ENCODE measurements around the gene GNAS.
"Not testable (repeated sequence)": the region's sequence is repeated elsewhere in the genome, so short reads cannot be mapped to it uniquely, and the experiment has no call there.

The GNAS gene

DNA sequence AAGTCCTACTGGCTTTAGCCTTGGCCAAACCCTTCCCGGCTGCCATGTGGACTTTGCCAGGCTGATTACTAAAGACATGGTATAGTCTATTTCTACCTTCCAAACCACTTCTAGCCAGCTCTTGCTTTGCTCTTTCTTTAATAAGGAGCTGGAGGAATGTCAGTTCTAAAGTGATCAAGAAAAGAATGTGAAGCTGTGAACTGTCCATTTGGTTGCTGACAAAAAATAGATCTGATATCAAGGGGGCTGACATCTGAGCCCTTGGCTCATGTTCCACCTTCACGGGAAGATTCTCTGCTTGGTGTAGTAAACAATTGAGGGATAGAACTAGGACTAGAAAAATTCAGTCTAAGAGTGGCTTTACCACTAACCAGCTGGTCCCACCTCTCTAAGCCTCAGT is 24.4 kb upstream of the GNAS start:
- no peak for DNase-seq (ENCODE audit: low read depth, low spot score)

DNA sequence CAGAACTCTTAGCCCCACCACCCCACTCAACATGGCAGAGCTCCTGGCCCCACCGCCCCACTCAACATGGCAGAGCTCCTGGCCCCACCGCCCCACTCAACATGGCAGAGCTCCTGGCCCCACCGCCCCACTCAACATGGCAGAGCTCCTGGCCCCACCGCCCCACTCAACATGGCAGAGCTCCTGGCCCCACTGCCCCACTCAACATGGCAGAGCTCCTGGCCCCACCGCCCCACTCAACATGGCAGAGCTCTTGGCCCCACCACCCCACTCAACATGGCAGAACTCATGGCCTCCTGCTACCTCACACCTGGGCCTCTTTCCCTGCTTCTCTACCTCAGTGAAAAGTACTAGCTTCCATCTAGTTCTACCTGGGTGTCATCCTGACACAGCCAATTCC is 23.7 kb upstream of the GNAS start:
- DNase-seq (ENCODE audit: low read depth, low spot score) = not testable (repeated sequence)

- no peak for DNase-seq (ENCODE audit: low read depth, low spot score)
These were observed 23.0 kb upstream of the GNAS start for GRCh38 chr20:58829531-58829941.

DNA sequence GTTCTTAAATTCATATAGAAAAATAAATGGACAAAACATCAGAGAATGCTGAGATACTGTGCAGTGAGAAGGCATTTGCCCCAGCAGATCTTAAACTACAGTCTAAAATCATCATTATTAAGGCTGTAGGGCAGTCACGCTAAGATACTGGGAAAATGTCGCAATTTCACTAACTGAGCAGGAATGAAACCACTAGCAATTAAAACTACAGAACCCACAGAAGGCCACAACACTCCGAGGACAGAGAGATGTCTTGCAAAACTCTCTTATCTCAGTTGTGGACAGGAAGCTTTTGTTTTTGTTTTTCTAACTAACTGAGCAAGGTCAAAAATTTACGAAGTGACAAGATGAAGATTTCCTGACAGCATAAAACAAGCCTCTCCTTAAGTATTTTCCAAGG is 20.1 kb upstream of the GNAS start:
- no peak for DNase-seq (ENCODE audit: low read depth, low spot score)

GRCh38 chr20:58833921-58834320 is 18.6 kb upstream of the GNAS start:
- no peak for DNase-seq (ENCODE audit: low read depth, low spot score)

- no peak for DNase-seq (ENCODE audit: low read depth, low spot score)
These were observed 17.3 kb upstream of the GNAS start for GRCh38 chr20:58835231-58835630.

DNA sequence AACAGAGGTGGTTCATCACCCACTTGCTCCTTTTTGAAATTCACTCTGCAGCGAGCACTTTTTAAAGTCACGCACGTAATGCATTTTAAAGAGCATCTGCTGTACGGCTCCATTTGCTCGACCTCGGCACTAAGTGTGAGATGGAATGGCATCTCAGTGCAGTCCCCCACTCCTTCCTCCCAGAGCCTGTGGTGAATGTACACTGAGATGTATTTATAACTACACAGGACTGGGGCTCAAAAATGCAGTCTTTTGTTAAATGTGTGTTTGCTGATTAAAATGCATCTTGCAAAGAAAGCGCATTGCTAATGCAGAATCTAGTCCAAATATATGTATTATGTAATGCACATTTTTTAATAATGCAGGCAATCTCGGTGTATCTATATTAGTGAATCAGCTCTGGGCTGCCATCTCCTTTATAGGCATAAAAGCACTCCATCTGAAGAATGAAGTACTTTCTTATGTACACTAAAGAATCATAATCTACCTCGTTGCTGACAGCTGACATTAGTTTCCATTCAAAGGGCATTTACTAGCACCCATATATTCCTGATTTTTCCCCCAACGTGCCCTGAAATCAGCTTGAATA is 15.8 kb upstream of the GNAS start:
- no peak for DNase-seq (ENCODE audit: low read depth, low spot score)

GRCh38 chr20:58837717-58838116 is 14.8 kb upstream of the GNAS start:
- no peak for DNase-seq (ENCODE audit: low read depth, low spot score)

DNA sequence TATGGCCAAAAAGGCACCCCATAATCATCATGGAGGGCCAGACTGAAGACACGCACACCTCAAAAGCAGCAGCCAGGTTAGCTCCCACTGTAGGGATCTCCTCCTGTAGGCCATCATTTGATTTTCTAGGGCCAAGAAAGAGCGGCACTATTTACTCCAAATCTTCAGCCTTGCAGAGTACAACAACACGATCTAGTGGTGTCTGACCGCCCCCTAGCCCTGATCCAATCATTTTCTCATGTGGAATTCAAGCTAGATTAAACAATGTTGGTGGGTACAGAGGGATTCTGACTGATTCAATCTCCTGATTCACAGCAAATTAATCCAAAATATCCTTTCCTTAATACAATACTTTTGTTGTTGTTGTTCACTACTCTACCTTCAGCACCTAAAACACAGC is 14.3 kb upstream of the GNAS start:
- no peak for DNase-seq (ENCODE audit: low read depth, low spot score)

- DNase-seq (ENCODE audit: low read depth, low spot score) = peak; percentile 70
These were observed 13.0 kb upstream of the GNAS start for GRCh38 chr20:58839474-58839874.

GRCh38 chr20:58839991-58840747 is 12.3 kb upstream of the GNAS start:
- peak; percentile 49 for DNase-seq (ENCODE audit: low read depth, low spot score)

DNA sequence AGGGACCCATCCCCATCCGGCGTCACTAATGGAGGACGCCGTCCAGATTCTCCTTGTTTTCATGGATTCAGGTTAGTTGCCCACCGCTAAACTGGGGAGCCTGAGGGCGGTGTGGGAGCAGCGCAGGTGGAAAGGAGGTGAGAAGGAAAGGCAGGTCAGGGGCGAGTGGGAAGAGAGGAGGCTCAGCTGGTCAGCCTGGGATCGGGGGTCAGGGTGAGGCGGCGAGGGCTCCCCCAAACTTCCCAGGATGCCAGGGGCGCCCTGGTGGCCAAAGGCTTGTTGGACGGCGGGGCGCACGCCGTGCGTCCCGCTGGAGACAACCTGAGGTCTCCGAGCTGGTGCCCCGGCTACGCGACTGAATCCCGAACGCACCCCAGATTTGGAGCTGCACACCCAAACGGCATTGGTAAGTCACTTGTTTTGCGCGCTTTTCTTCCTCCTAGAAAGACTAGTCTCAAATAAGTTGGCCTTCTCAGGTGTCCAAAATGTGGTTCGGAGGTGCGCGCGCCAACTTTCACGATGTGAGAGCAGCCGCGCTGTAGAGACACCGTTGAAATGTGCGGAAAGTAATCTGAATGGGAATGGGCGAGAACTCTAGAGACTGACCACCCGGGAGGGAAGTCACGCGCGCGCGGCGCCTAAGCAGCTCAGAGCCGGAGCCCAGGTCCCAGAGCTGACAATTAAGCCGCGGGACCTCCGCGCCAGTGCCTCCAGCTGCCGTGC is 11.5 kb upstream of the GNAS start:
- no peak for DNase-seq (ENCODE audit: low read depth, low spot score)

DNA sequence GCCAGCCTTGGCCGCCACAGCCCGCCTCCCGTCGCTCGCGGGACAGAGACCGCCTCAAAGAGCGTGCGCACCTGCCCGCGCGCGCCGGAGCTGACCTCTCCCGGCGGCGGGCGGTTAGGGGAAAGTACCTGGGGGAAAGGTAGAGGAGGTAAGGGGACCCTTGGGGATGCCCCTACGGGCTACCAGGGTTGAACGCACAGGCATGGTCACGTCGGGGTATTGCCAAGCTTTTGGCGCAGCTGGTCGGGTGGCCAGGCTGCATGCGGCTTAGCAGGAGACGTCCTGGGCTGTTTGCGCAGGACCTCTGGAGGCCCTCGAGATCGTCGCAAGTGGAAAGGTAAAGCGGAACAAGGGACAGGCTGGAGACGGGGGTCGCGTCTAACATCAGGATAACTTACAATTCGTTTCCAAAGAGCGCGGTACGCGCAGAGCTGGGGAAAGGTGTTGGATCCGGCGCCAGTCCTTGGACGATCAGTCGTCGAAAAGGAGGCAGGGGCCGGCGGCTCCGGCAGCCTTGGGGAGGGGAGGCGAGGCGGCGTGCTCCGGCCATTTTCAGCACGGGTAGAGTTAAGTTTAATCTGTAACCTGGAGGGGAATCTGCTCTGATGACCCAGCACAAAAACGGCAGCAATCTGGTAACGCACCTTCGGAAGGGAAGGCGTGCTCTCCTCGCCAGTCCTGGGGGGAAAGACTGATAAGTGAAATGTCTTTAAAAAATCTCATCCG is 10.8 kb upstream of the GNAS start:
- DNase-seq (ENCODE audit: low read depth, low spot score) = peak; percentile 38

DNA sequence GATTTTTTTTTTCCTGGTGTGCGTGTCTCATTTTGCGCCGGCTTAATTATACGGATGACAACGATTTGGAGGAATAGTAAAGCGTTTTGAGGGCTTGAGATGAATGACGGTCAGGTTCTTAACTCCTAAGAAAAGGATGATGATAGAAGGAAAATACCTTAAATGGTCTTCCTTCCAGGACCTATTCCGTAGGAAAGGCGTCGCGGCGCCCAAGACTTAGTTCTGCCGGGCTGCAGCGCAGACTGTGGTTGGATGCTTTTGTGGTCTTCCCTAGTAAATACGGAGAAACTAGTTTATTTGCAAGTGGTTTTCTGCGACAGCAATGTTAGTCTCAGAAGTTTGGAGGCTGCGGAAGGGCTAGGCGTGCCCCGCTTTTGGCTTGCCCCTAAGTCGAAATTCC is 10.2 kb upstream of the GNAS start:
- no peak for DNase-seq (ENCODE audit: low read depth, low spot score)

- peak; percentile 22 for DNase-seq (ENCODE audit: low read depth, low spot score)
These were observed 9.4 kb upstream of the GNAS start for GRCh38 chr20:58843128-58843556.

- no peak for DNase-seq (ENCODE audit: low read depth, low spot score)
These were observed 6.8 kb upstream of the GNAS start for GRCh38 chr20:58845706-58846105.

GRCh38 chr20:58847463-58847862 is 5.1 kb upstream of the GNAS start:
- no peak for DNase-seq (ENCODE audit: low read depth, low spot score)

DNA sequence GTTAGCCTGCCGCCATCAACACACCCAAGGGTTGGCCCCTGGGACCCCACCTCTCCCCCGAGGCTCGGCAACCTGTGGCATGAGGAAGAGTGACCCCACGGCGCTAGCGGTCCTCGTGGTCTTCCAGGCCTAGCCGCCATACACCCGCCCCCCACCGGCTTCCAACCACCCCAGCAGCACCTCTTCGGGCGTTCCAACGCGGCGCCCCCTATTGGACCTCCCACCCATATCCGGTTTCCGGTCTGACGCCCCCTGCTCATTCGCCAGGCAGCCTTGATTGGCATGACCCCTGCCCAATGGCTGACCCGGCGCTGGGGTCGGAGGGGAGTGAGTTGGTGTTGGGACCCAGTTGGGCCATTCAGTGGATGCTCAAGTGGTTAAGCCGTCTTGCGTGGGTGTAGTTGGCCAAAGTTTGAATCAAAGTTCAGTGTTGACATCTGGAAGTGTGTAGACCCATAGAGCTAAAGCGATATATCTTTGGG is 1.8 kb upstream of the GNAS start, which contains the start of gene GNAS-AS1:
TSS of gene GNAS-AS1 (minus strand) at position 210 of the 482 bp plus-strand sequence.
- peak; percentile 91 for DNase-seq (ENCODE audit: low read depth, low spot score)

DNA sequence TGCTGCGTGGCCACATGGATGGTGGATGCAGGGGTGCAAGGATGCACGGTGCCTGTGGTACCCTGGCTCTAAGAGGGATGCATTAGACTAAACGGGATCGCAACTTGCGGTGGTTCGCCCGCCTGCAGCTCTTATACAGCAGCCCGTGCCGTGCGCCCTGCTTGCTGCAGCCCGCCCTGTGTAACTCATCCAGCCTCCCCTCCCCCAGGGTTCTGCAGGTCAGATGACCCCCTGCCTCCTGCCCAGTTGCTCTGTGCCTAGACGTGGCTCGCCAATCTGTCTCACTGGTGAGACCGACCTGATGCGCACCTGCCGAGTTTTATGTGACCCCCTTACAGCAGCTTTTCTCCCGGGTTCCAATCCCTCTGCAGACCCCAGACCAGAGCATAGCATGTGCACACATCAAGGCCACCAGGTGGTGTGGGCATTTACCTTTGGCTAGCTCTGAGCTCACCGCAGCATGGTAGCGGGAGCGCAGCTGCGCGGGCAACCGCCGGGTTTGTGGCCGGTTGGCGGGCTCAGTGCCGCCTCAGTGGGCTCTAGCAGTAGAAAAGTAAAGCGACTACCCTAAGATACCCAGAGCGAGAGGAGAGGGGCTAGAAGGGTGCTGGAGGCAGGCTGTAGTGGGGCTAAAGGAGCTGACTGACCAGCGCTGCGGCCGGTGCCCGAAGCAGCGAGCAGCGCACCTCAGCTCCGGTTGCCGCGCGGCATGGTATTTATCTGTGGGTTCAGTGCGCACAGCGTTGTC is 1.1 kb upstream of the GNAS start:
- peak; percentile 36 for DNase-seq (ENCODE audit: low read depth, low spot score)

- no peak for DNase-seq (ENCODE audit: low read depth, low spot score)
These were observed 502 bp upstream of the GNAS start for GRCh38 chr20:58851969-58852458.

- no peak for DNase-seq (ENCODE audit: low read depth, low spot score)
These were observed 950 bp downstream of the GNAS start for GRCh38 chr20:58853466-58853865.
